ENCODE results near the gene PHACTR1. TPM values are rescaled to one million over a fixed set of nuclear protein-coding genes. Genes with fewer than 3 reads are reported as not detected.

PHACTR1 gene
- total RNA-seq, 4 donors from 2014 or later, result 12.6 to 17.7 (median 17.1) TPM

DNA sequence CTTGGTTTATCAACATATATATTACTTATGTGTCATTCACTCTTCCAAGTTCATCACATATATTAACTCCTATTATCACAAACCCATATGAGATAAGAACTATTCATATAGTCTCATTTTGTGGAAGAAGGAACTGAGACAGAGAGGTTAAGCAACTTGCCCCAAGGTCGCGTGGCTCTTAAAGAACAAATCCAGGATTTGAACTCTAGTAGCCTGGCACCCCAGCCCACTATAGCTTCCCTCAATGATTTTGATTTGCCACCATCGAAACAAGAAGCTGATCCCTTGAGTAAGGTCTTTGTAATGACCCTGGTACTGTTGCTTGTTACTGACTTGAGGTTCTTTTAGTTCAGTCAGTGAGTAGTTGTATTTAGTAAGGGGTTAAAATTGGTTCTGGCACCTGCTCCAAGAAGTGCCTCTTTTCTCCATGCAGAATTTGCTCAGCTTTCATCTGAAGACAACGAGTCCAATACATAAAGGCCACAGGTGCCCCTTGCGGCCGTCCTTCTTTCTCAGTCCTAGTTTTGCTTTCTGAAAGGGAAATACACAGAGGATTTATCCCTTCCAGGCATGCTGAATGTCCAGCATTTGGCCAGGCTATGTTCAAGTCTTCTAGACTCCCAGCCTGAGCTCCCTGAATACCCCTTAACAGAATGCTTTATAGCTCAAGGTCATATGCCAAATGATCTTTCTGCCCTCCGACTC is 358.7 kb downstream of the PHACTR1 start:
- ATAC-seq (ENCODE audit: low FRiP score), result no peak
- TF ChIP-seq CTCF (IDR thresholded peaks at IDR 0.05), result no peak

DNA sequence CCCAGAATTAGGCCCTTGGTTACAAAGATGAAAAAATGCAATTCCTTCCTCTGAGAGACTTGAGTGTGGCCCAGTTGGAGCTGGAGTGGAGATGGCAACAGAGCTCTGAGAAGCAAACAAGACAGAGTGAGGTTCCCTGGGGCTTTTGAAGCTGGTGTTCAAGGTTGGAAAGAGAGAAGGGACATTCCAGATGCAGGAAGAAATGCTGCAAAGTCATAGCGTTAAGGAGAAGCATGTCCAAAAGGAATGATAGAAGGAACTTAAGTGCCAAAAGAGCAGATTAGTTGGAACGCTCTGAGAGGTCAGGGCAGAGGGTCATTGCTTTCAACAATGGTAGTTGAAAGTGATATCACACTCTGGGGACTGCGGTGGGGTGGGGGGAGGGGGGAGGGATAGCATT is 360.0 kb downstream of the PHACTR1 start:
- DNase-seq (ENCODE audit: low spot score), result no peak
- no peak for ATAC-seq (ENCODE audit: low FRiP score)
- TF ChIP-seq CTCF (IDR thresholded peaks at IDR 0.05), result no peak

More for the DNA sequence above, 358.7 kb downstream of the PHACTR1 start:
- DNase-seq (ENCODE audit: low spot score), result no peak

- no peak for ATAC-seq (ENCODE audit: low FRiP score)
- TF ChIP-seq CTCF (IDR thresholded peaks at IDR 0.05), result no peak
These were observed 360.6 kb downstream of the PHACTR1 start for GRCh38 chr6:13077117-13077516.

GRCh38 chr6:13079096-13079723 is 362.6 kb downstream of the PHACTR1 start:
- DNase-seq (ENCODE audit: low spot score) (no peak), ATAC-seq (ENCODE audit: low FRiP score) (no peak)
- no peak for TF ChIP-seq CTCF (IDR thresholded peaks at IDR 0.05)

More at GRCh38 chr6:13077117-13077516, 360.6 kb downstream of the PHACTR1 start:
- DNase-seq (ENCODE audit: low spot score), result no peak

- no peak for ATAC-seq (ENCODE audit: low FRiP score)
- TF ChIP-seq CTCF (IDR thresholded peaks at IDR 0.05), result no peak
- DNase-seq (ENCODE audit: low spot score), result no peak
These were observed 364.1 kb downstream of the PHACTR1 start for GRCh38 chr6:13080462-13081188.

DNA sequence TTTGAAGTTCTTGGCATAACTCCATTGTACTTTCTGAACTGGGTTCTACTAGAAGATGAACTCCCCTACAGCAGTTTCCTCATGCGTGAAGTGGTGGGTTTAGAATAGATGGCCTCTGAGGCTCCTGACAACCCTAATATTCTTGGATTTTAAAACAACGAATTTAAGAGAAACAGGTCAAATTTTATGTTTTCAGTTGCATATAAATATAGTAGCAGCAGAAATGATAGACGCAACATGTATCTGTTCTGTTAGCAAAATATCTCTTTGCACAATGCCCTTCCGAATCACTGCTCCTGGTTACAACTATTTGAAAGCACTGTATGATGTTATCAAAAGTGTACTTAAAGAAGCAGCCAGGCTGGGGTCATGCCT is 364.6 kb downstream of the PHACTR1 start:
- no peak for TF ChIP-seq CTCF (IDR thresholded peaks at IDR 0.05)
- no peak for ATAC-seq (ENCODE audit: low FRiP score)
- DNase-seq (ENCODE audit: low spot score), result no peak
